Erythroblast (primary cell): ENCODE data around the gene KIAA1671.

ENCODE experiments used
- GATA1 ChIP-seq: IDR thresholded peaks from 2 replicates; pipeline ENCODE4 v1.6.1; 2011; ENCODE audit warnings: low read depth, mild to moderate bottlenecking, control low read depth, low read length, moderate library complexity
- POLR2A ChIP-seq: IDR thresholded peaks from 2 replicates; pipeline ENCODE4 v1.6.1; 2011; ENCODE audit warnings: mild to moderate bottlenecking, low read length

DNA sequence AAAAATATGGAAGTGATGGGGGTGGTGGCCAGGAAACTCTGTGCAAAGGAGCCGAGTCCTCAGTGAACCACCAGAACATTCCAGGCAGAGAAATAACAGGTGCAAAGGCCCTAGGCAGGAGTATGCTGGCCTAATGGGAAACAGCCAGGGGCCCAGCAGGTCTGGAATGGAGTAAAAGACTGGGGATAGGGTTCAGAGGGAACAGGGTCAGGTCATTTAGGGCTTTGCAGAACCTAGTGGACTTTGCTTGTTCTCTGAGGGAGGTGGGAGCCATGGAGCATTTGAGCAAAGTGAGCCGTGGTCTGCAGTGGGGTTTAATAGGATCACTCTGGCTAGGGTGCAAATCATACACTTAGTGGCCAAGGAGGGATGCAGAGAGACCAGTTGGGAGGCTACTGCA, 255.8 kb downstream of the KIAA1671 start:
- TF ChIP-seq POLR2A (no peak), GATA1 (no peak)
